Keratinocyte (primary cell): ENCODE results near the gene ALCAM. TPM values are rescaled to one million over a fixed set of nuclear protein-coding genes. Genes with fewer than 3 reads are reported as not detected.

Experiments
- DNase-seq: peaks from one replicate; pipeline ENCODE4 v3.0.0-alpha.2; 2011; ENCODE audit warnings: low read depth, missing footprints, low spot score
- FAIRE-seq: peaks from 2 replicates; lab custom pipeline; 2011; peaks lifted over from hg19 to GRCh38; lab: Jason Lieb, UNC
- H2AFZ ChIP-seq: 2 replicates; pipeline ENCODE4 v1.6.0; 2012; ENCODE audit warnings: low read length, control low read depth, inconsistent platforms; ENCODE audit not compliant: control insufficient read depth
- H3K27ac ChIP-seq: 2 replicates; pipeline ENCODE4 v1.5.1; 2011; ENCODE audit warnings: low read length; ENCODE audit not compliant: control insufficient read depth, insufficient read depth
- H3K27me3 ChIP-seq: 3 replicates; pipeline ENCODE4 v1.6.0; 2011; ENCODE audit warnings: low read length; ENCODE audit not compliant: control insufficient read depth, insufficient read depth; ENCODE audit errors: extremely low read depth
- H3K36me3 ChIP-seq, 2 experiments: 2 replicates in 1 of 2; 3 replicates in 1 of 2; pipeline ENCODE4 v1.5.1; 2011; ENCODE audit warnings: low read length in 2 of 2, mild to moderate bottlenecking in 1 of 2; ENCODE audit not compliant: control insufficient read depth in 2 of 2, insufficient read depth in 2 of 2; ENCODE audit errors: extremely low read depth in 1 of 2
- H3K4me1 ChIP-seq: 3 replicates; pipeline ENCODE4 v1.5.1; 2011; ENCODE audit warnings: low read length; ENCODE audit not compliant: control insufficient read depth, insufficient read depth; ENCODE audit errors: extremely low read depth
- H3K4me2 ChIP-seq: 3 replicates; pipeline ENCODE4 v1.6.0; 2011; ENCODE audit warnings: low read depth, low read length; ENCODE audit not compliant: control insufficient read depth, insufficient read depth; ENCODE audit errors: extremely low read depth
- H3K4me3 ChIP-seq, 3 experiments: fragments of 200-600 bp in 1 of 3; sonication (generic) in 1 of 3; 2 replicates in 2 of 3; 3 replicates in 1 of 3; pipeline ENCODE4 v1.5.1; 2011 to 2016; ENCODE audit warnings: low read length in 3 of 3, mild to moderate bottlenecking in 3 of 3, control low read depth in 2 of 3, inconsistent platforms in 1 of 3, low read depth in 1 of 3, mixed read lengths in 1 of 3, mixed run types in 1 of 3, moderate library complexity in 1 of 3; ENCODE audit not compliant: control insufficient read depth in 2 of 3, insufficient read depth in 2 of 3; ENCODE audit errors: extremely low read depth in 1 of 3
- H3K79me2 ChIP-seq: 2 replicates; pipeline ENCODE4 v1.6.0; 2012; ENCODE audit warnings: low read length; ENCODE audit not compliant: control insufficient read depth, insufficient read depth
- H3K9ac ChIP-seq: 3 replicates; pipeline ENCODE4 v1.6.0; 2011; ENCODE audit warnings: low read length; ENCODE audit not compliant: control insufficient read depth, insufficient read depth; ENCODE audit errors: extremely low read depth
- H3K9me1 ChIP-seq: 3 replicates; pipeline ENCODE4 v1.6.0; 2011; ENCODE audit warnings: low read length; ENCODE audit not compliant: control insufficient read depth, insufficient read depth; ENCODE audit errors: extremely low read depth
- H3K9me3 ChIP-seq: 2 replicates; pipeline ENCODE4 v1.5.1; 2012; ENCODE audit warnings: low read depth, low read length; ENCODE audit not compliant: control insufficient read depth
- H4K20me1 ChIP-seq: 3 replicates; pipeline ENCODE4 v1.6.0; 2011; ENCODE audit warnings: low read length; ENCODE audit not compliant: control insufficient read depth, insufficient read depth; ENCODE audit errors: extremely low read depth
- EZH2 ChIP-seq: IDR thresholded peaks from one replicate; pipeline ENCODE4 v1.6.1; 2012; ENCODE audit warnings: inconsistent platforms, mild to moderate bottlenecking, low read length, moderate library complexity
- dilution Hi-C: fragments of 300-500 bp; cut with MboI; formaldehyde crosslinking; loops from one replicate; pipeline ENCODE4 v1.7.0; 2020; ENCODE audit warnings: low sequenced_read_pairs; ENCODE audit not compliant: extremely low pct_ligation_motif_present
- polyA plus RNA-seq, 5 experiments: library from polyadenylated mRNA; depleted of rRNA in 3 of 5; stranded (reverse) in 3 of 5; stranded (forward) in 1 of 5; unstranded in 1 of 5; fragments of >200 nt; gene quantifications; 1 replicate in 1 of 5; 2 replicates in 3 of 5; 3 replicates in 1 of 5; pipeline versions ENCODE4 v1.2.1 to v1.2.3, GENCODE V29; 2011 to 2012; ENCODE audit warnings: missing spikeins in 2 of 5, low read depth in 1 of 5, low replicate concordance in 1 of 5
- TF ChIP-seq, protein P1 (sequence below), 3 experiments: IDR thresholded peaks in 1 of 3; conservative IDR thresholded peaks in 1 of 3; optimal IDR thresholded peaks in 1 of 3; 2 replicates in 2 of 3; 3 replicates in 1 of 3; pipeline versions ENCODE3 to v1.5.1; 2011; ENCODE audit warnings: low read length in 3 of 3, mild to moderate bottlenecking in 3 of 3, moderate library complexity in 2 of 3, control low read depth in 1 of 3, inconsistent platforms in 1 of 3; ENCODE audit not compliant: insufficient read depth in 2 of 3; ENCODE audit errors: extremely low read depth in 1 of 3

ALCAM gene
- polyA plus RNA-seq, 1 donor (not counting 4 experiments of a cell fraction or from before 2014, with no cell fraction given): 71.3 TPM

DNA sequence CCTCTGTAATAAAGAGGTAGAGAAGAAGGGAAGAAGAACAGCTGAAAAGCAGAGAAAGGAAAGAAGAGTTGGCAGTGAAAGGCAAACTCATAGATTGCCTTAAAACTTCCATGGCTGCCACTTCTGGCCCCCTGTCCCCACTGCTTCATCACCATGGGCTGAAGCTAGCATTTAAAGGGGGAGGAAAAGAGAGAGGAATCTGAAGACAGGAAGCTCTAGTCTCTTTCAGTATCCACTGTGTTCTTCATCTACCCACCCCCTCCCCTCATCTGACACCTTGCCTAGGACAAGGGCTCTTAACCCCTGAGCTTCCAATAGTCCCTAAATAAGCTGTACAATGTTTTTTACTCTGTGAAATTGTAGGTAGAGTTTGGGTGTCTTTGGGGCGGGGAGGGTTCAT is 60.6 kb downstream of the ALCAM start:
- Histone ChIP-seq H3K27ac (no peak overlapping the region), H3K9me1 (no peaks in the 10 kb centered on the region), H3K9me3 (no peaks in the 10 kb centered on the region), H2AFZ (no peak overlapping the region), H3K4me3 (no peak overlapping the region), H3K4me2 (no peak overlapping the region), H3K4me1 (no peaks in the 10 kb centered on the region), H4K20me1 (no peaks in the 10 kb centered on the region), H3K27me3 (no peaks in the 10 kb centered on the region), H3K79me2 (peaks cover 34% of the 10 kb centered on the region), H3K9ac (no peak overlapping the region), H3K36me3 (peaks cover 0 to 2% of the 10 kb centered on the region in 2 experiments)
- TF ChIP-seq EZH2: no peak
- TF ChIP-seq, protein P1, sequence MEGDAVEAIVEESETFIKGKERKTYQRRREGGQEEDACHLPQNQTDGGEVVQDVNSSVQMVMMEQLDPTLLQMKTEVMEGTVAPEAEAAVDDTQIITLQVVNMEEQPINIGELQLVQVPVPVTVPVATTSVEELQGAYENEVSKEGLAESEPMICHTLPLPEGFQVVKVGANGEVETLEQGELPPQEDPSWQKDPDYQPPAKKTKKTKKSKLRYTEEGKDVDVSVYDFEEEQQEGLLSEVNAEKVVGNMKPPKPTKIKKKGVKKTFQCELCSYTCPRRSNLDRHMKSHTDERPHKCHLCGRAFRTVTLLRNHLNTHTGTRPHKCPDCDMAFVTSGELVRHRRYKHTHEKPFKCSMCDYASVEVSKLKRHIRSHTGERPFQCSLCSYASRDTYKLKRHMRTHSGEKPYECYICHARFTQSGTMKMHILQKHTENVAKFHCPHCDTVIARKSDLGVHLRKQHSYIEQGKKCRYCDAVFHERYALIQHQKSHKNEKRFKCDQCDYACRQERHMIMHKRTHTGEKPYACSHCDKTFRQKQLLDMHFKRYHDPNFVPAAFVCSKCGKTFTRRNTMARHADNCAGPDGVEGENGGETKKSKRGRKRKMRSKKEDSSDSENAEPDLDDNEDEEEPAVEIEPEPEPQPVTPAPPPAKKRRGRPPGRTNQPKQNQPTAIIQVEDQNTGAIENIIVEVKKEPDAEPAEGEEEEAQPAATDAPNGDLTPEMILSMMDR (optimal IDR thresholded peaks at IDR 0.05 in 1 of 3, IDR thresholded peaks at IDR 0.05 in 1 of 3, conservative IDR thresholded peaks at IDR 0.05 in 1 of 3; ENCODE audit: extremely low read depth in 1 of 3, insufficient read depth in 2 of 3, low read length in 3 of 3): no peak
- no peak for DNase-seq
- no peak for FAIRE-seq
- dilution Hi-C loops: no loop called here

DNA sequence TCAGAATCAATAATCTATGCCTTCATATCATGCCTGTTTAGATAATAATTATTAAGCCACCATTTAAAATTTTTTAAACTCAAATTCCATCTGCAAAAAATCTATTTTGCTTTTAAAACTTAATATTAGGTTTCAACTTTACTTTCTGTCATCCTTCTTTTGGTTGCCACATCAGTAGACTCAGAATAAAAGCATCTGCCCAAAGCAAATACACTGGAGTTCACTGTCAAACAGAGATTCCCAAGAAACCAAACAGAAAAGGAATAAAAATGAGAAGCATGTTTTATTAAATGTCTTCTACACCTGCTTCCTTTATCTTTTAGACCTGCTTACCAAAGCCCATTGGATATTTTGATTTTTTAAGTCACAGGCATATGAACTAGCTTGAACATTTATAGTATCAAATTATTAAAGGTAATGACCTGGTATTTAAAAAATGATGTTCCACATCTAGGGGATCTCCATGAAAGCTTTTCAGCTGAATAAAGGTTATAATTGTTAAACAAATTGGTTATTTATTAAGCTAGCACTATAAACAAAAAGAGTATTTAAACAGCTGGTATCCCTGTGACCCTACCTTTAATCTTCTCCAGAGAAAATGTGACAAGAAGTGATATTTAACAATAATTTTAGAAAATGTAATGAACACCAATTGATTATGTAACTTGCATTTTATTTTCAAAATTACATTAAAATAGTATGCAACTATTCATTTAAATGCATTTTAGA is 62.5 kb downstream of the ALCAM start:
- Histone ChIP-seq H3K4me1 (no peaks in the 10 kb centered on the region), H3K9me3 (no peaks in the 10 kb centered on the region), H3K36me3 (peaks cover 0 to 2% of the 10 kb centered on the region in 2 experiments), H3K4me3 (no peak overlapping the region), H4K20me1 (no peaks in the 10 kb centered on the region), H3K4me2 (no peak overlapping the region), H3K27ac (no peak overlapping the region), H3K79me2 (peaks cover 29% of the 10 kb centered on the region), H3K9ac (no peak overlapping the region), H3K9me1 (no peaks in the 10 kb centered on the region), H3K27me3 (no peaks in the 10 kb centered on the region), H2AFZ (no peak overlapping the region)
- DNase-seq: no peak
- TF ChIP-seq EZH2: no peak
- TF ChIP-seq, protein P1 (optimal IDR thresholded peaks at IDR 0.05 in 1 of 3, IDR thresholded peaks at IDR 0.05 in 1 of 3, conservative IDR thresholded peaks at IDR 0.05 in 1 of 3; ENCODE audit: extremely low read depth in 1 of 3, insufficient read depth in 2 of 3, low read length in 3 of 3): no peak
- no peak for FAIRE-seq
- dilution Hi-C loops: no loop called here
